T-helper 9 cell (primary cell): ENCODE measurements around the gene CCDC24.

Experiments used
- DNase-seq: peaks from one replicate; pipeline ENCODE4 v3.0.0-alpha.2; 2020

Gene CCDC24

GRCh38 chr1:43963890-43964289, 27.5 kb upstream of the CCDC24 start:
- DNase-seq = no peak

DNA sequence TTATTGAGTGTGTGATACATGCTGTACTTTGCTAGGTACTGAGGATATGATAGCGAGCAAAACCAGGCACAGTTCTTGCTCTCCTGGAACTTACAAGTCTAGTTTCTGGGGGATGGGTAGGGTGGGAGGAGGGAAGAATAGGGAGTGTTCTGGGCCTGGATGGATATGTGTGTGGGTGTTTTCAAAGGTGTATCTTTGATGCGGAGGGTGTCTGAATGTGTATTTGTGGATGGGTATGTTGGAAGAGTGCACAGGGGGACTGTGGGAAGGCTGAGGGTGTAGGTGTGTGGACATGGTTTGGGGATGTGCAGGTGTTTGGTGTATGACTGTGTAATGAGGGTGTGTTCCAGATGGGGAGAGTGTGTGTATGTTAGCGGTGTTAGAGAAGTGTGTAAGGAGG, 26.1 kb upstream of the CCDC24 start:
- no peak for DNase-seq

DNA sequence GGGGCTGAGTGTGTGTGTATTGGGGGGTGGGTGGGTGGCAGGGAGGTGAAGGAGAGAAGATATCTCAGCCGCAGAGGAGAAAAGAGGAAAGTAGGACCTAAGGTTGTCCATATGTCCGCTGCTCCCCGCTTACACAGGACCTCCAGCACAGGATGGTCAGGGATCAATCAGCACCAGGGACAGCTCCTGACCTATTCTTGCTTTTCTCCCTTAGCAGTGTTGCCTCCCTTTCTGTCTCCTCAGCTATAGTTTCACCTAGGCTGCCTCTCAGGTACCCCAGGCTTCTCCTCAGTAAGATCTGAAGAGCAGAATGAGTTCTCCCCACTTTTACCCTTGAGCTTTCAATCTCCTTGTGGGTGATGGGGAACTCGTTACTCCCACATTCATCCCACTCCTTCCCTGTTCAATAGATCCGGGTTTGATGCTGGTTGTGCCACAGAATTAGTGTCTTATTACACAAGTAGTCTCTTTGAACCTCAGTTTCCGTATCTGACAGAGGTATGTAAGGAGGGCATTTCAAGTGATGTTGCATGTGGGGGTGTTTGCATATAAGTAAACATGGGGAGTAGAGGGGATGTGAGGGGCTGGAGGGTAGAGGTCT, 23.0 kb upstream of the CCDC24 start:
- no peak for DNase-seq

- no peak for DNase-seq
Observed at GRCh38 chr1:43969416-43969745, 22.0 kb upstream of the CCDC24 start.

- peak; percentile 92 for DNase-seq
Observed at GRCh38 chr1:43969746-43970466, 21.5 kb upstream of the CCDC24 start, which contains the start of gene DPH2. TSS of gene DPH2 (plus strand) at chr1:43970010. CDS start at chr1:43970176, 166 bp downstream.

GRCh38 chr1:43970502-43970901, 20.9 kb upstream of the CCDC24 start:
- no peak for DNase-seq

DNA sequence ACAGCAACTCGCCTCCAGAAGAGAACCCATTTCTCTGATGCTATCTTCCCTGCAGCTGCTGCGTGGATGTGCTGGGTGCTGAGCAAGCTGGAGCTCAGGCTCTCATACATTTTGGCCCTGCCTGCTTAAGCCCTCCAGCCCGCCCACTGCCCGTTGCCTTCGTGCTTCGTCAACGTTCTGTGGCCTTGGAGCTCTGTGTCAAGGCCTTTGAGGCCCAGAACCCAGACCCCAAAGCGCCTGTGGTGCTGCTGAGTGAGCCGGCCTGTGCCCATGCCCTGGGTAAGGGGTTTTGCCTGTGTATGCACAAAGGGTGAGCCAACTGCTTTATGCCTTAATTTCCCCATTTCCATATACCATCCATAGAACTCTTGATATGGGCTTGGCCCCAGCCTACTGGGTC, 20.5 kb upstream of the CCDC24 start:
- no peak for DNase-seq

DNA sequence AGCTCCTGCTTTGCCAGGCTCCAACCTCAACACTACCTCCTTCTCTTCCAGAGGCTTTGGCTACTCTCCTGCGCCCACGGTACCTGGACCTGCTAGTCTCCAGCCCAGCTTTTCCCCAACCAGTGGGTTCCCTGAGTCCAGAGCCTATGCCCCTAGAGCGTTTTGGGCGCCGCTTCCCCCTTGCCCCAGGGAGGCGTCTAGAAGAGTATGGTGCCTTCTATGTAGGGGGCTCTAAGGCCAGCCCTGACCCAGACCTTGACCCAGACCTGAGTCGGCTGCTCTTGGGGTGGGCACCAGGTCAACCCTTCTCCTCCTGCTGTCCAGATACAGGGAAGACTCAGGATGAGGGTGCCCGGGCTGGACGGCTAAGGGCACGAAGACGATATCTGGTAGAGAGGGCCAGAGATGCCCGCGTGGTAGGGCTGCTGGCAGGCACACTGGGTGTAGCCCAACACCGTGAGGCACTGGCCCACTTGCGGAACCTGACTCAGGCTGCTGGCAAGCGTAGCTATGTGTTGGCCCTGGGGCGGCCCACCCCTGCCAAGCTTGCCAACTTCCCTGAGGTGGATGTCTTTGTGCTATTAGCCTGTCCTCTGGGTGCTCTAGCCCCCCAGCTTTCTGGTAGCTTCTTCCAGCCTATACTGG, 19.9 kb upstream of the CCDC24 start:
- DNase-seq = no peak

GRCh38 chr1:43973981-43974442, 17.4 kb upstream of the CCDC24 start:
- no peak for DNase-seq

DNA sequence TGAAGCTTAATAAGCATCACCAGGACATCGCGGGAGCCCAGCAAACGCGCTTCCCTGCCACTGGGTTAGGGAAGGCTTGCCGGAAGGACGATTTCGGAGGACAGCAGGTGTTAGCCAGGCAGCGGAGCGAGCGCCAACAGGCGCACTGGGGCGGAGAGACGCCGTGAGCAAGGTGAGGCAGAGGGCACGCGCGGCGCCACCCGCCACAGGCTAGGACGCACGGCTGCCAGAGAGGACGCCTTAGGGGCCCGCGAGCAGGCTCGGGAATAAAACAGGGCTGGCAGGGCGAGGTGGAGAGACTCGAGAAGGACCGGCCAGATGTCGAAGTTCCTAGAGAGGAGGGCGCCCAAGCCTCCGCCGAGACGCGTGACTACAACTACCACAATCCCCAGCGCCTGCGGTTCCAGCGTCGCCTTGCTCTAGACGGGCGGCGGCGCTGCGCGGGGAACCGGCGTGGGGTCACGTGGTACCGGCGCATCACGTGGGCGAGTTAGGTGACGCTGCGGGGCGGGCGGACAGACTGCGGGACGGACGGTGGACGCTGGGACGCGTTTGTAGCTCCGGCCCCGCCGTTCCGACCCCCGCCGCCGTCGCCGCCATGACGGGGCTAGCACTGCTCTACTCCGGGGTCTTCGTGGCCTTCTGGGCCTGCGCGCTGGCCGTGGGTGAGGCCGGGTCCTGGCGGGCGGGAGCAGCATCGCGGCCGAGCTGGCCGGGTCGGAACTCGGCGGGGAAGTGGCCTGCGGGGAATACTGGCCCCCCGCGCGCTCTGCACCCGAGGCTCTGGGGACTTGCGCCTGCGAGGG, 16.8 kb upstream of the CCDC24 start, which contains the start of gene ATP6V0B:
TSS of gene ATP6V0B (plus strand) at position 518 of the 806 bp plus-strand sequence. CDS start at position 599, 81 bp downstream.
- DNase-seq = peak; percentile 95

- peak; percentile 32 for DNase-seq
Observed at GRCh38 chr1:43975249-43975961, 16.0 kb upstream of the CCDC24 start.

DNA sequence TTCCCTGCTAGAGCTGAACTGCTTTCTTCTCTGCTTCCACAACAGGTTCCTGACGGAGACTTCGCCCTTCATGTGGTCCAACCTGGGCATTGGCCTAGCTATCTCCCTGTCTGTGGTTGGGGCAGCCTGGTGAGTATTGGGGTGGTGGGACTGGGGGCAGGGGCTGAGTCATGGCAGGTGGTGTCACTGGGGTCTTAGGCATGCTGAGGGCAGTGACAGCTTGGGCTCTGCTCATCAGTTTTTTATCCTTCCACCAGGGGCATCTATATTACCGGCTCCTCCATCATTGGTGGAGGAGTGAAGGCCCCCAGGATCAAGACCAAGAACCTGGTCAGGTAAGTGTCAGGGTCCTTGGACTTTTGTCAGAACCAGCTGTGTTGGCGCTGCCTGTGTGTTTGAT, 15.4 kb upstream of the CCDC24 start:
- DNase-seq = no peak

- no peak for DNase-seq
Observed at GRCh38 chr1:43976890-43977289, 14.5 kb upstream of the CCDC24 start.

GRCh38 chr1:43977376-43978263, 13.8 kb upstream of the CCDC24 start:
- no peak for DNase-seq

DNA sequence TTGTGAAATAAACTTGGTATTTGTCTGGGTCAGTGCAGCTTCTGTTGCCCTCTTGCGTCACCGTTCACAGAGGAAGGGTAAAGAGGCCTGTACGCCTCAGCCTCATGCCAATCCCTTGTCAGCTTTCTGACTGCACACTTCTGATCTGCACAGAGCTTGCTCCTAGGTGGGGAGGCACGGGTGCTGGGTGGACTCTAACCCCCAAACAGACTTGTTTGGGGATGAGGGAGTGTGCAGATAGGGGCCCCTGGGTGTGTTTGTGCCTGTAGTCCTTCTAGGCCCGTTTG, 13.2 kb upstream of the CCDC24 start:
- no peak for DNase-seq

- peak; percentile 25 for DNase-seq
Observed at GRCh38 chr1:43978551-43979260, 12.7 kb upstream of the CCDC24 start, which contains the start of gene B4GALT2. TSS of gene B4GALT2 (plus strand) at chr1:43979210. CDS start at chr1:43981161, 1,951 bp downstream.

DNA sequence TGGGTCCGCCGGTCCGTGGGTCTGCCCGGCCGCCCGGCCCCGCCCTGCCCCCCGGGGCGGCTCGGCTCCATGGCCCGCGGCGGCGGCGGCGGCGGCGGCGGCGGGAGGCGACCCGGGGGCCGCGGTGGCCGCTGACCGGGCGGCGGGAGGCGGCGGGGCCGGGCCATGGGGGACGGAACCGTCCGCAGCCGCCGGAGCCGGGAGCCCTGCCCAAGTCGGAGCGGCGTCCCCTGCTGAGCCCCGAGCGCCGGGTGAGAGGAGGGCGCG, 12.2 kb upstream of the CCDC24 start:
- no peak for DNase-seq

- DNase-seq = no peak
Observed at GRCh38 chr1:43979528-43980254, 11.7 kb upstream of the CCDC24 start.

DNA sequence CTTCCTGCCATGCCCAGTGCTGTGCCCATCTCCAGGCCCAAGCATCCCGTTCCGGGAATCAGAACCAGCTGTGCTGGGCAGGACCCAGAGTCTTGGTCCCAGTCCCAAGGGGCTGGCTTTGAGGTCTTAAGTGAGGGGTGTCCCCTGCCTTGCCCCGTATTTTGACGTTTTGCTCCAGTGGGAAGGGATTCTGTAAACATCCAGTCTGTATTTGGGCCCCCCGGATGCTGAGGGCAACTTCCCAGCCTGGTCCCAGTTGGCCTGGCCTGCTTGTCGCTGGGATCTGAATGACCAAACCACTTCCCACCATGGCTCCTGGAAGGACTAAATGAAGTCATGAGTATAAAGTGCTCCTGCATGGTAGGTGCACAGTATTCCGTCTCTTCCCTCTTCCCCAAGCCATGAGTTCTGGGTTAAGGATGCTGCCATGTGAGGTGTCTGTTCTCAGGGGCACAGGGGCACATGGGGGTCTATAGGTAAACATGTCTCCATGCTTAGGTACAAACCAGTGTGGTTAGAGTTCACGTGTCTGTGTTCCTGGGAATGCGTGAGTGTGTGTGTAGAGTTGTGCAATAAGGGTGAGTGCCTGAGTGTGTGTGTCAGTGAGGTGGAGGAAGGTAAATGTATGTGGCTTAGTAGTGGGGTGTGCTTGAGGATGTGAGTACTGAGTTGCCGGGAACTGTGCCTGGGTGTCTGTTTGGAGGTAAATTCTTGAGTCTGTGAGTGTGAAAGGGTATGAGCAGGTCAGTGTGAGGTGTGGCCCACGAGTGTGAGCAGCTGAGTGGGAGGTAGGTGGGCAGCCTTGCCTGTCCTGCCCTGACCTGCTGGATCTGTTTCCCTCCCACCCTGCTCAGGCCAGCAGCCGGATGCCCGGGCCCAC, 10.9 kb upstream of the CCDC24 start:
- no peak for DNase-seq
